Left lung (tissue), 10 donors: ENCODE data around the gene CFAP45. TPM values are rescaled to one million over a fixed set of nuclear protein-coding genes. Genes with fewer than 3 reads are reported as not detected.

Experiments
- ATAC-seq: fragments of 200-7000 bp; cut with Tn5 transposase; one replicate; pipeline ENCODE4 v1.9.1; 2020; ENCODE audit warnings: moderate library complexity
- DNase-seq, 4 donors: peaks; one replicate each; pipeline ENCODE4 v3.0.0-alpha.2; 2013 to 2020
- H3K27ac ChIP-seq, 2 donors: fragments of 200-600 bp; sonication (generic) in 1 of 2; one replicate each; pipeline versions ENCODE4 v1.5.0 to v1.8.0; 2020 to 2021
- H3K27me3 ChIP-seq, 2 donors: fragments of 200-600 bp; sonication (generic) in 1 of 2; one replicate each; pipeline versions ENCODE4 v1.5.0 to v1.8.0; 2020 to 2021
- H3K36me3 ChIP-seq, 2 donors: fragments of 200-600 bp; sonication (generic) in 1 of 2; one replicate each; pipeline versions ENCODE4 v1.5.0 to v1.8.0; 2020 to 2021
- H3K4me1 ChIP-seq, 2 donors: fragments of 200-600 bp; one replicate each; pipeline ENCODE4 v1.8.0; 2021
- H3K4me3 ChIP-seq, 2 donors: fragments of 200-600 bp; sonication (generic) in 1 of 2; one replicate each; pipeline versions ENCODE4 v1.5.0 to v1.8.0; 2020 to 2021; ENCODE audit warnings: mild to moderate bottlenecking in 1 of 2
- H3K9me3 ChIP-seq, 2 donors: fragments of 200-600 bp; sonication (generic) in 1 of 2; one replicate each; pipeline versions ENCODE4 v1.5.0 to v1.8.0; 2020 to 2021
- intact Hi-C, 2 donors: fragments of 100-400 bp; cut with DNase I; formaldehyde crosslinking; loops; one replicate each; pipeline versions ENCODE4 v1.11.2 to v1.14.2; 2022
- polyA plus RNA-seq, 6 donors: library from polyadenylated mRNA; unstranded; fragments of 120-200 nt; gene quantifications; one replicate each; pipeline ENCODE4 v1.2.1, GENCODE V29; 2013; ENCODE audit not compliant: insufficient read length in 6 of 6
- total RNA-seq, 2 donors: library from RNA; stranded (reverse); fragmentation: NEBNext Ultra II Directional; extraction: Animal tissue kit (Norgen Biotek cat#: 25700); gene quantifications; one replicate each; pipeline ENCODE4 v1.2.1, GENCODE V29; 2021
- TF ChIP-seq, protein P1 (sequence below), 2 donors: fragments of 200-600 bp; sonication (generic) in 1 of 2; IDR thresholded peaks; one replicate each; pipeline versions ENCODE4 v1.5.0 to v1.8.0; 2021; ENCODE audit warnings: antibody characterized with exemption in 2 of 2
- donor health status: DM: no; HTN: yes; CAD: no.
- donor health status: DM: no; HTN: no; CAD: no.

CFAP45 gene
- total and polyA plus RNA-seq, 8 donors, result 1.1 to 12.4 (median 6.4) TPM

- Histone ChIP-seq H3K9me3 (no peaks in the 10 kb centered on the region), H3K4me3 (no peak overlapping the region), H3K36me3 (no peaks in the 10 kb centered on the region), H3K27ac (no peak overlapping the region), H3K27me3 (no peaks in the 10 kb centered on the region), H3K4me1 (no peaks in the 10 kb centered on the region)
- DNase-seq, result no peak
- TF ChIP-seq, protein P1, sequence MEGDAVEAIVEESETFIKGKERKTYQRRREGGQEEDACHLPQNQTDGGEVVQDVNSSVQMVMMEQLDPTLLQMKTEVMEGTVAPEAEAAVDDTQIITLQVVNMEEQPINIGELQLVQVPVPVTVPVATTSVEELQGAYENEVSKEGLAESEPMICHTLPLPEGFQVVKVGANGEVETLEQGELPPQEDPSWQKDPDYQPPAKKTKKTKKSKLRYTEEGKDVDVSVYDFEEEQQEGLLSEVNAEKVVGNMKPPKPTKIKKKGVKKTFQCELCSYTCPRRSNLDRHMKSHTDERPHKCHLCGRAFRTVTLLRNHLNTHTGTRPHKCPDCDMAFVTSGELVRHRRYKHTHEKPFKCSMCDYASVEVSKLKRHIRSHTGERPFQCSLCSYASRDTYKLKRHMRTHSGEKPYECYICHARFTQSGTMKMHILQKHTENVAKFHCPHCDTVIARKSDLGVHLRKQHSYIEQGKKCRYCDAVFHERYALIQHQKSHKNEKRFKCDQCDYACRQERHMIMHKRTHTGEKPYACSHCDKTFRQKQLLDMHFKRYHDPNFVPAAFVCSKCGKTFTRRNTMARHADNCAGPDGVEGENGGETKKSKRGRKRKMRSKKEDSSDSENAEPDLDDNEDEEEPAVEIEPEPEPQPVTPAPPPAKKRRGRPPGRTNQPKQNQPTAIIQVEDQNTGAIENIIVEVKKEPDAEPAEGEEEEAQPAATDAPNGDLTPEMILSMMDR (IDR thresholded peaks at IDR 0.05), result no peak
- intact Hi-C loops, result no loop called here
- no peak for ATAC-seq
Observed at GRCh38 chr1:159868766-159869165, 31.2 kb downstream of the CFAP45 start.

GRCh38 chr1:159867664-159868026, 32.3 kb downstream of the CFAP45 start:
- Histone ChIP-seq H3K9me3 (no peaks in the 10 kb centered on the region), H3K4me1 (no peaks in the 10 kb centered on the region), H3K27me3 (no peaks in the 10 kb centered on the region), H3K27ac (peak overlapping the region in 1 of 2 donors; percentile 2), H3K4me3 (no peak overlapping the region), H3K36me3 (no peaks in the 10 kb centered on the region)
- ATAC-seq, result peak; percentile 99
- TF ChIP-seq, protein P1 (IDR thresholded peaks at IDR 0.05), result no peak
- intact Hi-C loops, result no loop called here
- peak in 2 of 4 donors; percentile 53 to 81 for DNase-seq

DNA sequence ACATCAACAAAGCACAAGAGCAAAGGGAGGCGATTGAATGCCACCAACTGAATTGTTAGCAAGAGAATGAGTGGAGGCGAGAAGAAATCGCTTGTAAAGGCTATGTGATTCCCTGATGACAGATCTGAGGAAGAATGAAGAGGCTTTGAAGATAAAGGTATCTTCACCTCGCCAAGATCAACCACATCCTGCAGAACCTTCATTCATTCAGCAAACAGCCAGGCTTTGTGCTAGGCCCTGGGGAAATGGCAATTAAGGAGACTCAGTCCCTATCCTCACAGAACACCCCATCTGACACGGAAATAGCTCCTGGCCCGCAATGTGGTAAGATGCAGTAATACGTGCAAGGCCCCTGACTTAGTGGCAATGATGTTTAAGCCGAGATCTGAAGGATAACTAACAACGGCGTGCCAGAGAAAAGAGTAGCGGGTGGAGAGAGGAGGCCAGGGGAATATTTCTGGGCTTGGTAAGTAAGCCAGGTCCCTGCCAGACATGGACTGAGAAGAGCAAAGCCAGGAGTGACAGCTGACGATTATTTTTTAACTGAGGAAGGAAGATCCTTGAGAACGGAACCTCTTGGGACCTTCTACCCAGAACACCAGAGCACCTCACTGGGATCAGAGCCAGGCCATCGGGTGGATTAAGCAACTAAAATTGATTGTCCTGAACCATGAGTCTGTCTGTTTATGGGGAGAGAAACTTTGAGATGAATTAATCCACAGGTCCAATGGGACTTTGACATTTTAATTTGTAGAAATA, 32.9 kb downstream of the CFAP45 start:
- H3K36me3 ChIP-seq, result no peaks in the 10 kb centered on the region
- no peaks in the 10 kb centered on the region for H3K4me1 ChIP-seq
- DNase-seq (no peak), ATAC-seq (no peak)
- no peaks in the 10 kb centered on the region for H3K27me3 ChIP-seq
- peak overlapping the region in 1 of 2 donors; percentile 2 for H3K27ac ChIP-seq
- no peaks in the 10 kb centered on the region for H3K9me3 ChIP-seq
- H3K4me3 ChIP-seq, result no peak overlapping the region
- intact Hi-C loops, result no loop called here
- TF ChIP-seq, protein P1 (IDR thresholded peaks at IDR 0.05), result no peak

GRCh38 chr1:159866066-159866465, 33.9 kb downstream of the CFAP45 start:
- intact Hi-C loops, result no loop called here

DNA sequence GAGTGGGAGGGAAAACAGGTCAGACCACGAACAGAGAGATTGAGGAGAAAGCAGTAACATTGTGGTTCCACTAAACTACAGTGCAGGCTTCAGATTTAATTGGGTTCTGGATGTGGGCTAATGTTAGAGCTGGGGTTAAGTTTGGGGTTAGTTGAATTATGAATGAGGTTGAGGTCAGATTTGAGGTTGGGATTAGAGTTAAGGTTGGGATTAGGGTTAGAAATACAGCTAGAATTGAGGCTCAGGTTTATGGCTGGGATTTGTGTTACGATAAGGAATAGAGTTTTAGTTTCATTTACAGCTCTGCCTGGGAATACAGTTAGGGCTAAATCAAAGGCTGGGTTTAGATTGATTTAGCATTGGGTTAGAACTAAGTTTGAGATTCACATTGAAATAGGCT, 35.7 kb downstream of the CFAP45 start:
- Histone ChIP-seq H3K9me3 (no peaks in the 10 kb centered on the region), H3K27ac (no peak overlapping the region), H3K27me3 (no peaks in the 10 kb centered on the region), H3K4me3 (no peak overlapping the region), H3K36me3 (no peaks in the 10 kb centered on the region), H3K4me1 (no peaks in the 10 kb centered on the region)
- intact Hi-C loops, result no loop called here
- no peak for ATAC-seq
- no peak for DNase-seq
- TF ChIP-seq, protein P1 (IDR thresholded peaks at IDR 0.05), result no peak

More at GRCh38 chr1:159866066-159866465, 33.9 kb downstream of the CFAP45 start:
- Histone ChIP-seq H3K27me3 (no peaks in the 10 kb centered on the region), H3K4me1 (no peaks in the 10 kb centered on the region), H3K27ac (no peak overlapping the region), H3K4me3 (no peak overlapping the region), H3K36me3 (no peaks in the 10 kb centered on the region), H3K9me3 (no peaks in the 10 kb centered on the region)
- DNase-seq, result no peak
- TF ChIP-seq, protein P1 (IDR thresholded peaks at IDR 0.05), result no peak
- ATAC-seq, result no peak
